ENCODE measurements around the gene MPO. TPM values are rescaled to one million over a fixed set of nuclear protein-coding genes. Genes with fewer than 3 reads are reported as not detected.
A peak's percentile ranks its signal among the peaks of the same experiment; 100 is the strongest.

MPO gene
- total and polyA plus RNA-seq, 9 of the 15 experiments (the other 6 are each of a cell fraction or from before 2014, with no cell fraction given), result 0.04 to 0.47 (median 0.39) TPM; not detected in 6

- TF ChIP-seq TEAD1 (CRISPR knock-in tag; IDR thresholded peaks at IDR 0.05) (peak in 1 of 2 experiments; percentile 73; a peak in 1 of 4 replicates), CCAR2 (IDR thresholded peaks at IDR 0.05; ENCODE audit: low read depth, low read length) (no peak), THAP12 (CRISPR knock-in tag; IDR thresholded peaks at IDR 0.05) (no peak), GTF2B (IDR thresholded peaks at IDR 0.05; ENCODE audit: extremely low read depth, insufficient read length) (no peak), TCF7 (IDR thresholded peaks at IDR 0.05; ENCODE audit: borderline replicate concordance) (no peak), RNF2 (IDR thresholded peaks at IDR 0.05) (peak; percentile 84; the same call in 1 of the 2 replicates), ZBTB40 (IDR thresholded peaks at IDR 0.05) (no peak), ZBTB40 (CRISPR knock-in tag; IDR thresholded peaks at IDR 0.05) (no peak), NR0B1 (IDR thresholded peaks at IDR 0.05; ENCODE audit: partially characterized antibody) (no peak), MXI1 (IDR thresholded peaks at IDR 0.05; ENCODE audit: low read depth, low read length) (0 out of 2 replicates have a peak, but pooled peaks have one; percentile 17), CCNT2 (IDR thresholded peaks at IDR 0.05; ENCODE audit: borderline replicate concordance, extremely low read depth, insufficient read length, low read depth, low read length) (no peak)
Observed at GRCh38 chr17:58249270-58250133, 31.2 kb downstream of the MPO start (continued).
